ENCODE measurements around the gene MTMR1. TPM values are rescaled to one million over a fixed set of nuclear protein-coding genes. Genes with fewer than 3 reads are reported as not detected.

The MTMR1 gene
- total and polyA plus RNA-seq, 9 of the 15 experiments (the other 6 are each of a cell fraction or from before 2014, with no cell fraction given), result 0.96 to 35.4 (median 22.4) TPM

- no peak for TF ChIP-seq ZNF395 (CRISPR knock-in tag; IDR thresholded peaks at IDR 0.05)
These were observed 38.6 kb downstream of the MTMR1 start (continued) for GRCh38 chrX:150731795-150732194.

- Histone ChIP-seq H4K20me1 (replicated peaks; ENCODE audit: control insufficient read depth, insufficient read depth, low read length) (no peaks in the 10 kb centered on the region), H3K9ac (ENCODE audit: insufficient read depth in 1 of 2, low read depth in 2 of 2, low read length in 2 of 2) (no peak overlapping the region), H3K9me1 (ENCODE audit: control insufficient read depth, insufficient read depth, low read length) (no peaks in the 10 kb centered on the region), H3K36me3 (ENCODE audit: control insufficient read depth, insufficient read depth, low read length) (peaks cover 86% of the 10 kb centered on the region), H3K4me1 (replicated peaks in 1 of 2; ENCODE audit: control insufficient read depth in 2 of 2, insufficient read depth in 2 of 2, low read length in 2 of 2) (no peaks in the 10 kb centered on the region), H3K27me3 (ENCODE audit: control insufficient read depth in 2 of 2, insufficient read depth in 2 of 2, low read length in 2 of 2) (no peaks in the 10 kb centered on the region), H3K9me3 (replicated peaks; ENCODE audit: control insufficient read depth, insufficient read depth, low read depth, low read length) (no peaks in the 10 kb centered on the region), H2AFZ (ENCODE audit: low read depth, low read length) (no peak overlapping the region), H3K27ac (ENCODE audit: extremely low read depth, low read depth, low read length) (no peak overlapping the region), H3K4me3 (no peak overlapping the region), H3K79me2 (ENCODE audit: control insufficient read depth, insufficient read depth, low read length) (no peaks in the 10 kb centered on the region), H3K4me2 (ENCODE audit: insufficient read depth, low read length) (no peak overlapping the region)
- POLR2A ChIA-PET, result no interaction called here
- in situ Hi-C loops (cut with MboI), result no loop called here
- no TSS peak for BruUV-seq (replicated peaks)
- FAIRE-seq, result no peak
- TF ChIP-seq KDM5B (IDR thresholded peaks at IDR 0.05; ENCODE audit: insufficient replicate concordance, low read depth, low read length), result no peak
- no peak for TF ChIP-seq RAD21 (CRISPR knock-in tag; conservative IDR thresholded peaks at IDR 0.05 in 1 of 2, IDR thresholded peaks at IDR 0.05 in 1 of 2)
- TF ChIP-seq TCF3 (CRISPR knock-in tag; IDR thresholded peaks at IDR 0.05), result no peak
- TF ChIP-seq TAF15 (IDR thresholded peaks at IDR 0.05; ENCODE audit: low read depth, low read length), result no peak
- no peak for TF ChIP-seq NR4A1 (CRISPR knock-in tag; IDR thresholded peaks at IDR 0.05)
- TF ChIP-seq NR4A1 (tag; IDR thresholded peaks at IDR 0.05), result no peak
- TF ChIP-seq GATA2 (CRISPR knock-in tag; IDR thresholded peaks at IDR 0.05), result no peak
- TF ChIP-seq TAF9B (IDR thresholded peaks at IDR 0.05; ENCODE audit: partially characterized antibody), result no peak
- TF ChIP-seq ZNF23 (CRISPR knock-in tag; IDR thresholded peaks at IDR 0.05), result no peak
- no peak for TF ChIP-seq HDAC2 (IDR thresholded peaks at IDR 0.05)
- TF ChIP-seq TAF7 (tag; IDR thresholded peaks at IDR 0.05), result no peak
- no peak for TF ChIP-seq CAMTA2 (CRISPR knock-in tag; conservative IDR thresholded peaks at IDR 0.05)
- TF ChIP-seq EGR1 (conservative IDR thresholded peaks at IDR 0.05), result no peak
- no peak for TF ChIP-seq RBBP5 (IDR thresholded peaks at IDR 0.05; ENCODE audit: borderline replicate concordance, insufficient read depth, low read length, poor library complexity, severe bottlenecking)
- no peak for TF ChIP-seq KAT8 (IDR thresholded peaks at IDR 0.05; ENCODE audit: low read depth)
- TF ChIP-seq ZNF655 (CRISPR knock-in tag; IDR thresholded peaks at IDR 0.05), result no peak
- no peak for TF ChIP-seq C11orf30 (IDR thresholded peaks at IDR 0.05; ENCODE audit: low read depth)
- TF ChIP-seq BRF1 (IDR thresholded peaks at IDR 0.05; ENCODE audit: borderline replicate concordance, extremely low read depth, insufficient read length), result no peak
- TF ChIP-seq RBM15 (IDR thresholded peaks at IDR 0.05; ENCODE audit: insufficient read depth, low read length), result no peak
- CTCF ChIA-PET (ENCODE audit: low intra/inter-chr PET ratio), result no interaction called here
- no peak for DNase-seq (ENCODE audit: extremely low read depth in 1 of 4, low spot score in 3 of 4)
- intact Hi-C loops (cut with micrococcal nuclease), result no loop called here
- WGBS (ENCODE audit: insufficient coverage, low coverage, missing lambda C conversion rate), result 95% methylated on average over 9 of the region's 9 CpGs
- no peak for ATAC-seq
These were observed 43.3 kb downstream of the MTMR1 start for GRCh38 chrX:150736475-150736874.
